RWPE2 (cell line): ENCODE data around the gene WNK3.
"Not testable (repeated sequence)": the region's sequence is repeated elsewhere in the genome, so short reads cannot be mapped to it uniquely, and the experiment has no call there.

Source experiments
- ATAC-seq: fragments of 200-7000 bp; cut with Tn5 transposase; 3 replicates; pipeline ENCODE4 v1.9.1; 2021; ENCODE audit warnings: low read depth
- DNase-seq: peaks from one replicate; pipeline ENCODE4 v3.0.0-alpha.2; 2020; ENCODE audit warnings: low spot score
- H3K27ac ChIP-seq: fragments of 450-650 bp; 2 replicates; pipeline ENCODE4 v1.5.1; 2017; ENCODE audit warnings: mild to moderate bottlenecking; ENCODE audit not compliant: poor library complexity, severe bottlenecking
- H3K27me3 ChIP-seq: fragments of 250-450 bp; sonication (Bioruptor Pico); 2 replicates; pipeline ENCODE4 v1.5.1; 2021; ENCODE audit warnings: mild to moderate bottlenecking, moderate library complexity; ENCODE audit not compliant: insufficient read depth, poor library complexity, severe bottlenecking
- H3K36me3 ChIP-seq: fragments of 250-450 bp; sonication (Bioruptor Pico); 2 replicates; pipeline ENCODE4 v1.5.1; 2020; ENCODE audit warnings: low read depth, mild to moderate bottlenecking, moderate library complexity
- H3K4me1 ChIP-seq: fragments of 250-450 bp; sonication (Bioruptor Pico); 2 replicates; pipeline ENCODE4 v1.5.1; 2021; ENCODE audit warnings: mild to moderate bottlenecking, moderate library complexity; ENCODE audit not compliant: insufficient read depth, poor library complexity, severe bottlenecking
- H3K4me3 ChIP-seq: fragments of 250-450 bp; sonication (Bioruptor Pico); 2 replicates; pipeline ENCODE4 v1.5.1; 2021; ENCODE audit warnings: mild to moderate bottlenecking, moderate library complexity; ENCODE audit not compliant: severe bottlenecking
- H3K9me3 ChIP-seq: fragments of 250-450 bp; sonication (Bioruptor Pico); 2 replicates; pipeline ENCODE4 v1.5.1; 2021; ENCODE audit warnings: mild to moderate bottlenecking, moderate library complexity; ENCODE audit not compliant: severe bottlenecking
- TF ChIP-seq, protein P1 (sequence below): fragments of 450-650 bp; IDR thresholded peaks from one replicate; pipeline ENCODE4 v1.5.1; 2017; ENCODE audit warnings: mild to moderate bottlenecking, moderate library complexity; ENCODE audit not compliant: poor library complexity, severe bottlenecking

Gene WNK3

DNA sequence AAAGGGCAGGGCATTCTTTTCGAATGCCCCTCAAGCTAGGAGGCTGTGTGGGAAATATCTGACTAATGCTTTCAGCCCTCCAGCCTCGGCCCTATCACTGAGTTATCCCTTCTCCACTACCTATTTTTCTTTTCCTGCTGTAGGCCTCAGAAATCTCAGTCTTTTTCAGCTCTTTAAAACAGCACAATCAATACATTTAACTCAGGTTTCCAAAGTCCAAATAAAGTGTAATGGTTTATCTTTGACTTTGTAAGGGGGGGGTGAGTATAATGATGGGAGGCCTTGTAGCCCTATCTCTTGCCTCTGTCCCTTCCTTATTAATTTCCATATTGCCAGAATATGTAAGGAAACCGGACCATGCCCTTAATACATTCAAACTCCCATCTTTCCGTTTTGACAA, 1.6 kb upstream of the WNK3 start:
- H3K27me3 ChIP-seq: no peaks in the 10 kb centered on the region
- no peaks in the 10 kb centered on the region for H3K4me1 ChIP-seq
- no peaks in the 10 kb centered on the region for H3K9me3 ChIP-seq
- H3K4me3 ChIP-seq: no peak overlapping the region
- no peak overlapping the region for H3K27ac ChIP-seq
- H3K36me3 ChIP-seq: no peaks in the 10 kb centered on the region
- TF ChIP-seq, protein P1, sequence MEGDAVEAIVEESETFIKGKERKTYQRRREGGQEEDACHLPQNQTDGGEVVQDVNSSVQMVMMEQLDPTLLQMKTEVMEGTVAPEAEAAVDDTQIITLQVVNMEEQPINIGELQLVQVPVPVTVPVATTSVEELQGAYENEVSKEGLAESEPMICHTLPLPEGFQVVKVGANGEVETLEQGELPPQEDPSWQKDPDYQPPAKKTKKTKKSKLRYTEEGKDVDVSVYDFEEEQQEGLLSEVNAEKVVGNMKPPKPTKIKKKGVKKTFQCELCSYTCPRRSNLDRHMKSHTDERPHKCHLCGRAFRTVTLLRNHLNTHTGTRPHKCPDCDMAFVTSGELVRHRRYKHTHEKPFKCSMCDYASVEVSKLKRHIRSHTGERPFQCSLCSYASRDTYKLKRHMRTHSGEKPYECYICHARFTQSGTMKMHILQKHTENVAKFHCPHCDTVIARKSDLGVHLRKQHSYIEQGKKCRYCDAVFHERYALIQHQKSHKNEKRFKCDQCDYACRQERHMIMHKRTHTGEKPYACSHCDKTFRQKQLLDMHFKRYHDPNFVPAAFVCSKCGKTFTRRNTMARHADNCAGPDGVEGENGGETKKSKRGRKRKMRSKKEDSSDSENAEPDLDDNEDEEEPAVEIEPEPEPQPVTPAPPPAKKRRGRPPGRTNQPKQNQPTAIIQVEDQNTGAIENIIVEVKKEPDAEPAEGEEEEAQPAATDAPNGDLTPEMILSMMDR: no peak
- ATAC-seq (no peak), DNase-seq (no peak)

DNA sequence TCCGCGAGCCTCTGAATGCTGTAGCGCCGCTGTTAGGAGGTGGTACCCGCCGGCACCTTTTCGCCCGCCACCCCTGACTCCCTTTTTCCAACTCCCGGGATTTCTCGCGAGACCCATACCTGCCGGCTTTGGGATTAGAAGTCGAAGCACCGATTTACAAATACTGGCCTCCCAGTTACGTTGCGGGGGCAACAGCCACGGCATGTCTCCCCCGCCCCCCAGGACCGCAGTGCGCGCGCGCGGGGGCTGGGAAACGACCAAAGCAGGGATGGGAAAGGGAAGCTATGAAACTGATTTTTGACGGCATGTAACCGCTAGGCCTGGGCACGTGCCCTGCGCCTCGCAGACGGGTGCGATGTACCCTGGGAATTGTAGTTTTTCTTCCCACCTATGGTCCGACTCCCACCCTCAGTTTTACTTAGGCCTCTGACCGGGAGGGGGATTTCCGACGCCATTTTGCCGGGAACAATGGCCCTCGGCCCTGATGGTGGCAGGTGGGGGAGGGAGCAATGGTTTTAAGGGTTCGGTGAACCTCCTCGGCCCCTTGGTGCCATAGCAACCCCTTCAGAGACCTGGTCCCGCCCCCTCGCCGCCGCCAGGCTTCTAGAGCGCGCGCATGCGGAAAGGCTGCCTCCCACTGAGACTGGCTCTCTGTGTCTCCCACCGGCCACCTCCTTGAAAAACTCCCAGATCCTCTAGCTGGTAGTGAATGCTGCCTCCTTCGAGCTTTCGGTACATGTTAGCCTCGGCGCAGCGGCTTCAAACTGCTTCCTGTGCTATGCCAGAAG, 772 bp upstream of the WNK3 start:
- Histone ChIP-seq H3K27me3 (no peaks in the 10 kb centered on the region), H3K27ac (peak overlapping the region; percentile 44), H3K36me3 (no peaks in the 10 kb centered on the region), H3K4me1 (no peaks in the 10 kb centered on the region), H3K9me3 (no peaks in the 10 kb centered on the region), H3K4me3 (peak overlapping the region; percentile 47)
- ATAC-seq (peak; percentile 48), DNase-seq (peak; percentile 39)
- TF ChIP-seq, protein P1: no peak

DNA sequence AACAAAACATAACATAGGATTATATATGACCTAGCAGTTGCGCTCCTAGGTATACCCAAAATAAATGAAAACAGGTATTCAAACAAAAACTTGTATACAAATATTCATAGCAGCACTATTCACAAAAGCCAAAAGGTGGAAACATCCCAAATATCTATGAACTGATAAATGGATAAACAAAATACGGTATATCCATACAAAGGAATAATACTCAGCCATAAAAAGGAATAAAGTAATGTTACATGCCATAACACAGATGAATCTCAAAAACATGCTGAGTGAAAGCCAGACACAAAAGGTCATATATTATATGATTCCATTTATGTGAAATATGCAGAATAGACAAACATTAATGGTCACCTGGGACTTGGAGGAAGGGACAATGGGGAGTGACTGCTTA, 5.2 kb downstream of the WNK3 start:
- TF ChIP-seq, protein P1: no peak
- Histone ChIP-seq H3K9me3 (no peaks in the 10 kb centered on the region), H3K27me3 (no peaks in the 10 kb centered on the region), H3K27ac (no peak overlapping the region), H3K4me1 (no peaks in the 10 kb centered on the region), H3K36me3 (no peaks in the 10 kb centered on the region), H3K4me3 (no peak overlapping the region)
- DNase-seq: no peak
- no peak for ATAC-seq

DNA sequence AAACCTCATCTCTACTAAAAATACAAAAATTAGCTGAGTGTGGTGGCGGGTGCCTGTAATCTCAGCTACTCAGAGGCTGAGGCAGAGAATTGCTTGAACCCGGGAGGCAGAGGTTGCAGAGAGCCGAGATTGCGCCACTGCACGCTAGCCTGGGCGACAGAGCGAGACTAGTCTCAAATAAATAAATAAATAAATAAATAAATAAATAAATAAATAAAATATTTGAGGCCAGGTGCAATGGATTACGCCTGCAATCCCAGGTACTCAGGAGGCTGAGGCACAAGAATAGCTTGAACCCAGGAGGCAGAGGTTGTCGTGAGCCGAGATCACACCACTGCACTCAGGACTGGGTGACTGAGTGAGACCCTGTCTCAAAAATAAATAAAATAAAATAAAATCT, 20.5 kb downstream of the WNK3 start:
- not testable (repeated sequence) for ATAC-seq, H3K9me3 ChIP-seq, H3K4me3 ChIP-seq, H3K27ac ChIP-seq, H3K36me3 ChIP-seq, H3K27me3 ChIP-seq, DNase-seq, H3K4me1 ChIP-seq

DNA sequence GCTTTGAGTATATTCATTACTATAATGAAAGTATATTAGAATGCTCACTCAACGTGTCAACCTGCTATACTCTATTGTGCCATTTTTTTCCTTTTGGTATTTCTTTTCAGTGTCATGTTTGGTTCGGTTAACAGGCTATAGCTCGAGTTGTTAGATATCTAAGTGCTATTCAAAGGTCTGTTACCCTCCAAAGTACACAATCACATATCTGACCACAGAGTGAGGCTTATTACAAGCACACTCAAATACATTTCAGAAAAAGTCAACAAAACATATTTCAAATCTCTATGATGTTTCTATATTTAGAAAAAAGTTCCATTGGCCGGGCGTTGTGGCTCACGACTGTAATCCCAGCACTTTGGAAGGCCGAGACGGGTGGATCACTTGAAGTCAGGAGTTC, 32.8 kb downstream of the WNK3 start:
- Histone ChIP-seq H3K4me1 (no peaks in the 10 kb centered on the region), H3K4me3 (no peak overlapping the region), H3K9me3 (no peaks in the 10 kb centered on the region), H3K27ac (no peak overlapping the region), H3K27me3 (no peaks in the 10 kb centered on the region), H3K36me3 (no peaks in the 10 kb centered on the region)
- DNase-seq (no peak), ATAC-seq (no peak)
- TF ChIP-seq, protein P1: no peak
